IMR-90 (cell line): ENCODE data around the gene TCF19. TPM values are rescaled to one million over a fixed set of nuclear protein-coding genes. Genes with fewer than 3 reads are reported as not detected.

Experiments
- ATAC-seq: fragments of 200-7000 bp; cut with Tn5 transposase; 2 replicates; pipeline ENCODE4 v1.9.1; 2020; ENCODE audit warnings: low read depth, mild to moderate bottlenecking, moderate library complexity
- BruUV-seq: library from RNA; stranded (reverse); fragments of 400-500 nt; replicated peaks from 2 replicates; lab custom pipeline; 2021; lab: Mats Ljungman, UMichigan
- CTCF ChIA-PET: fragments of 300-600 bp; formaldehyde crosslinking; extraction: SDS; loops from one replicate; lab custom pipeline; 2021; ENCODE audit warnings: antibody characterized with exemption; lab: Yijun Ruan, JAX
- POLR2A ChIA-PET: fragments of 300-600 bp; sonication (Branson Sonifier 250); formaldehyde crosslinking; loops from one replicate; lab custom pipeline; 2022; ENCODE audit warnings: antibody characterized with exemption; ENCODE audit not compliant: unreplicated experiment; lab: Charles Lee
- DNase-seq: peaks from one replicate; pipeline ENCODE4 v3.0.0; 2013
- H2AFZ ChIP-seq: replicated peaks from 2 replicates; pipeline ENCODE3; 2013; ENCODE audit warnings: low read length, mild to moderate bottlenecking; ENCODE audit not compliant: poor library complexity
- H2AK5ac ChIP-seq: 2 replicates; pipeline ENCODE4 v1.6.1; 2013; ENCODE audit warnings: low read depth, low read length, inconsistent platforms
- H2AK9ac ChIP-seq: replicated peaks from 2 replicates; pipeline ENCODE3; 2013; ENCODE audit warnings: mild to moderate bottlenecking, low read depth, low read length, moderate library complexity; ENCODE audit not compliant: poor library complexity
- H2BK120ac ChIP-seq: 2 replicates; pipeline ENCODE4 v1.6.1; 2013; ENCODE audit warnings: low read depth, low read length, inconsistent platforms
- H2BK15ac ChIP-seq: 3 replicates; pipeline ENCODE4 v1.6.1; 2013; ENCODE audit warnings: low read depth, low read length, inconsistent platforms
- H2BK20ac ChIP-seq: 2 replicates; pipeline ENCODE4 v1.6.1; 2013; ENCODE audit warnings: low read depth, mild to moderate bottlenecking, inconsistent platforms, low read length, moderate library complexity
- H2BK5ac ChIP-seq: 2 replicates; pipeline ENCODE4 v1.6.1; 2013; ENCODE audit warnings: mild to moderate bottlenecking, low read depth, low read length, inconsistent platforms; ENCODE audit not compliant: poor library complexity, severe bottlenecking
- H3K14ac ChIP-seq: replicated peaks from 2 replicates; pipeline ENCODE4 v1.6.1; 2013; ENCODE audit warnings: low read depth, low read length, inconsistent platforms
- H3K18ac ChIP-seq: 2 replicates; pipeline ENCODE4 v1.6.1; 2013; ENCODE audit warnings: low read depth, low read length, control low read depth
- H3K23ac ChIP-seq: 2 replicates; pipeline ENCODE4 v1.6.1; 2013; ENCODE audit warnings: low read depth, low read length, inconsistent platforms
- H3K27ac ChIP-seq: 2 replicates; pipeline ENCODE4 v1.5.1; 2013; ENCODE audit warnings: mild to moderate bottlenecking, control low read depth, low read length; ENCODE audit not compliant: insufficient read depth
- H3K27me3 ChIP-seq: 2 replicates; pipeline ENCODE4 v1.6.1; 2013; ENCODE audit warnings: low read length; ENCODE audit not compliant: control insufficient read depth, insufficient read depth
- H3K36me3 ChIP-seq: 2 replicates; pipeline ENCODE4 v1.6.1; 2013; ENCODE audit warnings: low read length, mixed read lengths; ENCODE audit not compliant: control insufficient read depth, insufficient read depth
- H3K4ac ChIP-seq: 2 replicates; pipeline ENCODE4 v1.6.1; 2013; ENCODE audit warnings: low read depth, low read length, inconsistent platforms
- H3K4me1 ChIP-seq: 2 replicates; pipeline ENCODE4 v1.6.1; 2013; ENCODE audit warnings: low read length, mixed read lengths; ENCODE audit not compliant: control insufficient read depth, insufficient read depth
- H3K4me2 ChIP-seq: 2 replicates; pipeline ENCODE4 v1.6.1; 2013; ENCODE audit warnings: low read depth, mild to moderate bottlenecking, control low read depth, low read length, moderate library complexity
- H3K4me3 ChIP-seq: 2 replicates; pipeline ENCODE4 v1.5.1; 2013; ENCODE audit warnings: low read depth, mild to moderate bottlenecking, control low read depth, low read length, moderate library complexity; ENCODE audit not compliant: insufficient read depth
- H3K56ac ChIP-seq: 2 replicates; pipeline ENCODE4 v1.6.1; 2013; ENCODE audit warnings: low read length, inconsistent platforms; ENCODE audit not compliant: insufficient read depth; ENCODE audit errors: extremely low read depth
- H3K79me1 ChIP-seq, 2 experiments: 2 replicates each; pipeline ENCODE4 v1.6.1; 2013; ENCODE audit warnings: low read length in 2 of 2, inconsistent platforms in 1 of 2, low read depth in 1 of 2
- H3K9ac ChIP-seq: 2 replicates; pipeline ENCODE4 v1.6.1; 2013; ENCODE audit warnings: low read depth, low read length, control low read depth
- H3K9me1 ChIP-seq: 2 replicates; pipeline ENCODE4 v1.6.1; 2013; ENCODE audit warnings: low read length, inconsistent platforms; ENCODE audit not compliant: insufficient read depth
- H3K9me3 ChIP-seq: 2 replicates; pipeline ENCODE4 v1.6.1; 2013; ENCODE audit warnings: low read length; ENCODE audit not compliant: control insufficient read depth, insufficient read depth
- H4K20me1 ChIP-seq: 2 replicates; pipeline ENCODE4 v1.6.1; 2013; ENCODE audit warnings: low read length, inconsistent platforms; ENCODE audit not compliant: insufficient read depth
- H4K5ac ChIP-seq: 2 replicates; pipeline ENCODE4 v1.6.1; 2013; ENCODE audit warnings: mild to moderate bottlenecking, low read depth, low read length, control low read depth
- H4K8ac ChIP-seq, 2 experiments: 2 replicates each; pipeline ENCODE4 v1.6.1; 2013; ENCODE audit warnings: low read depth in 2 of 2, low read length in 2 of 2, control low read depth in 1 of 2, inconsistent platforms in 1 of 2
- H4K91ac ChIP-seq: 2 replicates; pipeline ENCODE4 v1.6.1; 2013; ENCODE audit warnings: low read depth, low read length, inconsistent platforms; ENCODE audit not compliant: insufficient read depth
- BHLHE40 ChIP-seq: fragments of 150-350 bp; IDR thresholded peaks from 2 replicates; pipeline ENCODE4 v1.6.1; 2016; ENCODE audit warnings: mild to moderate bottlenecking, low read depth, low read length
- CHD1 ChIP-seq: IDR thresholded peaks from 2 replicates; pipeline ENCODE4 v1.6.1; 2012; ENCODE audit warnings: low read depth, low read length, improper control_type of control experiment
- ELK1 ChIP-seq: fragments of 150-350 bp; IDR thresholded peaks from 2 replicates; pipeline ENCODE4 v1.6.1; 2016; ENCODE audit warnings: low read depth, mild to moderate bottlenecking, low read length, moderate library complexity, borderline replicate concordance
- FOS ChIP-seq: fragments of 150-350 bp; IDR thresholded peaks from 2 replicates; pipeline ENCODE4 v1.6.1; 2016; ENCODE audit warnings: low read depth, low read length
- MAZ ChIP-seq: IDR thresholded peaks from 2 replicates; pipeline ENCODE4 v1.6.1; 2012; ENCODE audit warnings: low read depth, mild to moderate bottlenecking, low read length, improper control_type of control experiment, moderate library complexity, borderline replicate concordance
- WGBS, 2 experiments: methylation state at CpG; one replicate each; pipeline versions ENCODE4 v1.1.5 to v1.1.7; 2013; ENCODE audit warnings: missing lambda C conversion rate in 2 of 2; ENCODE audit not compliant: insufficient read length in 1 of 2; ENCODE audit errors: extremely low coverage in 2 of 2; 5-methylcytosine and 5-hydroxymethylcytosine counted together
- dilution Hi-C: fragments of 300-500 bp; cut with HindIII; formaldehyde crosslinking; loops from one replicate; pipeline ENCODE4 v1.14.3; 2018; ENCODE audit warnings: low sequenced_read_pairs; ENCODE audit not compliant: unreplicated experiment
- in situ Hi-C: fragments of 300-500 bp; cut with MboI; formaldehyde crosslinking; loops from 3 replicates; pipeline ENCODE4 v1.14.3; 2019; ENCODE audit warnings: low sequenced_read_pairs, inconsistent platforms, mixed read lengths
- intact Hi-C: fragments of 100-400 bp; cut with micrococcal nuclease; formaldehyde crosslinking; loops from 2 replicates; pipeline ENCODE4 v1.10.0; 2022
- polyA plus RNA-seq, 3 experiments: library from polyadenylated mRNA; depleted of rRNA; stranded (reverse); fragments of >200 nt; gene quantifications; 2 replicates each; pipeline ENCODE4 v1.2.3, GENCODE V29; 2012; ENCODE audit warnings: low replicate concordance in 1 of 3
- total RNA-seq: library from RNA; depleted of rRNA; stranded (reverse); fragments of >200 nt; gene quantifications from 2 replicates; pipeline ENCODE4 v1.2.3, GENCODE V29; 2012

TCF19 gene
- total and polyA plus RNA-seq, 2 of the 4 experiments (the other 2 are of a cell fraction), result 13.1 to 14.2 TPM

- DNase-seq (peak; percentile 95), ATAC-seq (peak; percentile 99)
- H3K4ac ChIP-seq, result peak within 1 kb of the TSS; percentile 90
- no peak within 1 kb of the TSS for H3K4me3 ChIP-seq
- no peaks in the 10 kb centered on the region for H3K36me3 ChIP-seq
- H3K23ac ChIP-seq, result peak within 1 kb of the TSS; percentile 60; the same call in 1 of the 2 replicates
- peak within 1 kb of the TSS; percentile 82 for H2AFZ ChIP-seq
- no peaks in the 10 kb centered on the region for H3K9me3 ChIP-seq
- dilution Hi-C loops, result no loop called here
- peak within 1 kb of the TSS; percentile 80 for H3K14ac ChIP-seq
- H4K91ac ChIP-seq, result peak within 1 kb of the TSS; percentile 93
- peaks cover 0 to 9% of the 10 kb centered on the region in 2 experiments; a peak in 2 of 4 replicates for H3K79me1 ChIP-seq
- H4K20me1 ChIP-seq, result no peaks in the 10 kb centered on the region
- peak within 1 kb of the TSS; percentile 86 for H2AK9ac ChIP-seq
- peaks cover 11% of the 10 kb centered on the region for H3K4me1 ChIP-seq
- peak within 1 kb of the TSS; percentile 27; the same call in 1 of the 2 replicates for H3K9ac ChIP-seq
- peaks cover 15% of the 10 kb centered on the region for H3K9me1 ChIP-seq
- peak within 1 kb of the TSS; percentile 47 for H4K5ac ChIP-seq
- no TSS peak for BruUV-seq
- H2BK15ac ChIP-seq, result peak within 1 kb of the TSS; percentile 80; the same call in 2 of the 3 replicates
- TF ChIP-seq FOS (peak; percentile 76), CHD1 (no peak), MAZ (peak; percentile 91; the same call in 1 of the 2 replicates), ELK1 (no peak), BHLHE40 (no peak)
- intact Hi-C loops, result no loop called here
- peak within 1 kb of the TSS; percentile 82 for H2BK20ac ChIP-seq
- no CpG with 5 or more reads among the region's 3 CpGs for WGBS, 2 experiments
- peak within 1 kb of the TSS; percentile 71 for H2BK5ac ChIP-seq
- ChIA-PET CTCF (interaction anchor here (0.7 to 3.4 kb wide), 4 partner anchors 23 to 78 kb away, joined by 3 to 10 read pairs (median 4); no protein-coding TSS in a partner anchor), POLR2A (no interaction called here)
- H3K18ac ChIP-seq, result peak within 1 kb of the TSS; percentile 48
- H3K27me3 ChIP-seq, result peaks cover 21% of the 10 kb centered on the region
- peak within 1 kb of the TSS; percentile 92 for H2BK120ac ChIP-seq
- H2AK5ac ChIP-seq, result peak within 1 kb of the TSS; percentile 89
- in situ Hi-C loops, result no loop called here
- H3K56ac ChIP-seq, result no peak within 1 kb of the TSS
- H3K4me2 ChIP-seq, result peak within 1 kb of the TSS; percentile 22
- H3K27ac ChIP-seq, result peak within 1 kb of the TSS; percentile 75
- peak within 1 kb of the TSS; percentile 84 to 92 for H4K8ac ChIP-seq
These were observed 43.9 kb upstream of the TCF19 start, which contains the start of gene PSORS1C1 for GRCh38 chr6:31114541-31114878. PSORS1C1 (plus strand) TSS chr6:31114800; CDS start chr6:31129633, 14,833 bp downstream.
